Neural cell (in vitro differentiated cells): ENCODE data around the gene GSK3B. TPM values are rescaled to one million over a fixed set of nuclear protein-coding genes. Genes with fewer than 3 reads are reported as not detected.

Experiments
- H2AFZ ChIP-seq: fragments of 200-600, 300-800 bp; sonication (generic), shearing (Covaris generic); 2 replicates; pipeline ENCODE4 v1.6.0; 2014; ENCODE audit warnings: low read depth, mild to moderate bottlenecking, antibody characterized with exemption, low read length, moderate library complexity
- H3F3A ChIP-seq: fragments of 200-600 bp; shearing (Covaris generic); 2 replicates; pipeline ENCODE4 v1.6.1; 2016; ENCODE audit warnings: mild to moderate bottlenecking, moderate library complexity, mixed read lengths, antibody characterized with exemption, low read length; ENCODE audit not compliant: insufficient read depth, poor library complexity, severe bottlenecking
- H3K27ac ChIP-seq: fragments of 200-600, 300-800 bp; sonication (generic), shearing (Covaris generic); 2 replicates; pipeline ENCODE4 v1.5.1; 2014; ENCODE audit warnings: mild to moderate bottlenecking, low read length, moderate library complexity
- H3K27me3 ChIP-seq: fragments of 300-800, 200-600 bp; sonication (generic), shearing (Covaris generic); 2 replicates; pipeline ENCODE4 v1.6.0; 2014; ENCODE audit warnings: mild to moderate bottlenecking, low read depth, low read length, moderate library complexity; ENCODE audit not compliant: insufficient read depth
- H3K36me3 ChIP-seq: fragments of 300-800, 200-600 bp; sonication (generic), shearing (Covaris generic); 2 replicates; pipeline ENCODE4 v1.5.1; 2014; ENCODE audit warnings: mild to moderate bottlenecking, antibody characterized with exemption, low read length, moderate library complexity; ENCODE audit not compliant: insufficient read depth
- H3K4me2 ChIP-seq: fragments of 300-800, 200-600 bp; sonication (generic), shearing (Covaris generic); 2 replicates; pipeline ENCODE4 v1.6.0; 2014; ENCODE audit warnings: mild to moderate bottlenecking, low read length
- H3K4me3 ChIP-seq: fragments of 300-800, 200-600 bp; sonication (generic), shearing (Covaris generic); 2 replicates; pipeline ENCODE4 v1.5.1; 2014; ENCODE audit warnings: mild to moderate bottlenecking, low read length, moderate library complexity
- H3K79me2 ChIP-seq: fragments of 200-600 bp; shearing (Covaris generic); replicated peaks from 2 replicates; pipeline ENCODE4 v1.6.0; 2014; ENCODE audit warnings: mild to moderate bottlenecking, low read length, moderate library complexity; ENCODE audit not compliant: insufficient read depth
- H3K9ac ChIP-seq: fragments of 300-800, 200-600 bp; sonication (generic), shearing (Covaris generic); 2 replicates; pipeline ENCODE4 v1.6.1; 2016; ENCODE audit warnings: mild to moderate bottlenecking, low read length, mixed read lengths
- H3K9me2 ChIP-seq: fragments of 200-600 bp; shearing (Covaris generic); 2 replicates; pipeline ENCODE4 v1.6.1; 2016; ENCODE audit warnings: mild to moderate bottlenecking, low read length, mixed read lengths; ENCODE audit not compliant: insufficient read depth
- H3K9me3 ChIP-seq: fragments of 200-600, 300-800 bp; sonication (generic), shearing (Covaris generic); 2 replicates; pipeline ENCODE4 v1.6.1; 2016; ENCODE audit warnings: mild to moderate bottlenecking, mixed run types, low read length, moderate library complexity, mixed read lengths
- H4K20me1 ChIP-seq: fragments of 200-600 bp; shearing (Covaris generic); 2 replicates; pipeline ENCODE4 v1.6.1; 2016; ENCODE audit warnings: mild to moderate bottlenecking, mixed run types; ENCODE audit not compliant: insufficient read depth
- EP300 ChIP-seq: fragments of 450-650 bp; conservative IDR thresholded peaks from 2 replicates; pipeline ENCODE4 v1.6.1; 2014; ENCODE audit warnings: antibody characterized with exemption, mild to moderate bottlenecking, moderate library complexity; ENCODE audit not compliant: poor library complexity, severe bottlenecking
- EZH2 ChIP-seq: fragments of 200-600, 300-800 bp; shearing (Covaris generic), sonication (generic); IDR thresholded peaks from 2 replicates; pipeline ENCODE4 v1.6.1; 2014; ENCODE audit warnings: antibody characterized with exemption, low read length, borderline replicate concordance, mild to moderate bottlenecking; ENCODE audit not compliant: insufficient read depth, poor library complexity, severe bottlenecking
- MXI1 ChIP-seq: fragments of 450-650 bp; conservative IDR thresholded peaks from 2 replicates; pipeline ENCODE4 v1.6.1; 2014; ENCODE audit warnings: antibody characterized with exemption, mild to moderate bottlenecking; ENCODE audit not compliant: poor library complexity, severe bottlenecking
- POLR2AphosphoS5 ChIP-seq: IDR thresholded peaks from 2 replicates; pipeline ENCODE4 v1.6.1; 2012
- RAD21 ChIP-seq: fragments of 450-650 bp; conservative IDR thresholded peaks from 2 replicates; pipeline ENCODE4 v1.6.1; 2014; ENCODE audit warnings: antibody characterized with exemption, mild to moderate bottlenecking, moderate library complexity
- SMC3 ChIP-seq: fragments of 450-650 bp; conservative IDR thresholded peaks from 2 replicates; pipeline ENCODE4 v1.6.1; 2014; ENCODE audit warnings: antibody characterized with exemption, mild to moderate bottlenecking, moderate library complexity; ENCODE audit not compliant: poor library complexity
- TAF1 ChIP-seq: IDR thresholded peaks from 2 replicates; pipeline ENCODE4 v1.6.1; 2012; ENCODE audit warnings: low read depth
- polyA plus RNA-seq: library from polyadenylated mRNA; depleted of rRNA; stranded (reverse); fragments of >200 nt; gene quantifications from 2 replicates; pipeline ENCODE4 v1.2.3, GENCODE V29; 2014
- TF ChIP-seq, protein P1 (sequence below): fragments of 450-650 bp; IDR thresholded peaks from 2 replicates; pipeline ENCODE4 v1.5.1; 2014; ENCODE audit warnings: antibody characterized with exemption, mild to moderate bottlenecking, moderate library complexity; ENCODE audit not compliant: poor library complexity, severe bottlenecking
- TF ChIP-seq, protein P2 (sequence below): IDR thresholded peaks from 2 replicates; pipeline ENCODE4 v1.6.1; 2012; ENCODE audit warnings: borderline replicate concordance

The GSK3B gene
- polyA plus RNA-seq, 1 donor from 2014 or later: 48.5 TPM

DNA sequence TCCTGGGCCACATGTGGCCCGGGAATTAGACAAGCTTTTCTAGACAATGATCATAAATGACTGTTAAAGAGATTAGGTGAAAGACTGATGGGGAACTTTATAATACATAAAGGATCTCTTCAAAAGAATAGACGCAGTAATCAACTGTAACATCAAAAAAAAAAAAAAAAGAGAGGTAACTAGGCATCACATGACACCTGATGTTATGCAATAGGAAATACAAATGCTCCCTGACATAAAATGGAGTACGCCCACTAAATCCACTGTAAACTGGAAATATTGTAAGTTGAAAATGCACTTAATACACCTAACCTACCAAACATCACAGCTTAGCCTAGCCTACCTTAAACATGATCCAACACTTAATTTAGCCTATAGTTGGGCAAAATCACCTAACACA is 27.2 kb downstream of the GSK3B start:
- Histone ChIP-seq H3K79me2 (peaks cover 93% of the 10 kb centered on the region), H2AFZ (no peak overlapping the region), H3K9ac (no peak overlapping the region), H3K9me2 (no peaks in the 10 kb centered on the region), H3K27ac (no peak overlapping the region), H3K9me3 (no peaks in the 10 kb centered on the region), H3F3A (no peaks in the 10 kb centered on the region), H3K27me3 (no peaks in the 10 kb centered on the region), H3K4me3 (no peak overlapping the region), H3K36me3 (no peaks in the 10 kb centered on the region), H4K20me1 (peaks cover 7% of the 10 kb centered on the region), H3K4me2 (no peak overlapping the region)
- TF ChIP-seq TAF1 (no peak), EZH2 (no peak), SMC3 (no peak), MXI1 (no peak), RAD21 (no peak), POLR2AphosphoS5 (no peak), EP300 (no peak)
- TF ChIP-seq, protein P1, sequence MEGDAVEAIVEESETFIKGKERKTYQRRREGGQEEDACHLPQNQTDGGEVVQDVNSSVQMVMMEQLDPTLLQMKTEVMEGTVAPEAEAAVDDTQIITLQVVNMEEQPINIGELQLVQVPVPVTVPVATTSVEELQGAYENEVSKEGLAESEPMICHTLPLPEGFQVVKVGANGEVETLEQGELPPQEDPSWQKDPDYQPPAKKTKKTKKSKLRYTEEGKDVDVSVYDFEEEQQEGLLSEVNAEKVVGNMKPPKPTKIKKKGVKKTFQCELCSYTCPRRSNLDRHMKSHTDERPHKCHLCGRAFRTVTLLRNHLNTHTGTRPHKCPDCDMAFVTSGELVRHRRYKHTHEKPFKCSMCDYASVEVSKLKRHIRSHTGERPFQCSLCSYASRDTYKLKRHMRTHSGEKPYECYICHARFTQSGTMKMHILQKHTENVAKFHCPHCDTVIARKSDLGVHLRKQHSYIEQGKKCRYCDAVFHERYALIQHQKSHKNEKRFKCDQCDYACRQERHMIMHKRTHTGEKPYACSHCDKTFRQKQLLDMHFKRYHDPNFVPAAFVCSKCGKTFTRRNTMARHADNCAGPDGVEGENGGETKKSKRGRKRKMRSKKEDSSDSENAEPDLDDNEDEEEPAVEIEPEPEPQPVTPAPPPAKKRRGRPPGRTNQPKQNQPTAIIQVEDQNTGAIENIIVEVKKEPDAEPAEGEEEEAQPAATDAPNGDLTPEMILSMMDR: no peak
- TF ChIP-seq, protein P2, sequence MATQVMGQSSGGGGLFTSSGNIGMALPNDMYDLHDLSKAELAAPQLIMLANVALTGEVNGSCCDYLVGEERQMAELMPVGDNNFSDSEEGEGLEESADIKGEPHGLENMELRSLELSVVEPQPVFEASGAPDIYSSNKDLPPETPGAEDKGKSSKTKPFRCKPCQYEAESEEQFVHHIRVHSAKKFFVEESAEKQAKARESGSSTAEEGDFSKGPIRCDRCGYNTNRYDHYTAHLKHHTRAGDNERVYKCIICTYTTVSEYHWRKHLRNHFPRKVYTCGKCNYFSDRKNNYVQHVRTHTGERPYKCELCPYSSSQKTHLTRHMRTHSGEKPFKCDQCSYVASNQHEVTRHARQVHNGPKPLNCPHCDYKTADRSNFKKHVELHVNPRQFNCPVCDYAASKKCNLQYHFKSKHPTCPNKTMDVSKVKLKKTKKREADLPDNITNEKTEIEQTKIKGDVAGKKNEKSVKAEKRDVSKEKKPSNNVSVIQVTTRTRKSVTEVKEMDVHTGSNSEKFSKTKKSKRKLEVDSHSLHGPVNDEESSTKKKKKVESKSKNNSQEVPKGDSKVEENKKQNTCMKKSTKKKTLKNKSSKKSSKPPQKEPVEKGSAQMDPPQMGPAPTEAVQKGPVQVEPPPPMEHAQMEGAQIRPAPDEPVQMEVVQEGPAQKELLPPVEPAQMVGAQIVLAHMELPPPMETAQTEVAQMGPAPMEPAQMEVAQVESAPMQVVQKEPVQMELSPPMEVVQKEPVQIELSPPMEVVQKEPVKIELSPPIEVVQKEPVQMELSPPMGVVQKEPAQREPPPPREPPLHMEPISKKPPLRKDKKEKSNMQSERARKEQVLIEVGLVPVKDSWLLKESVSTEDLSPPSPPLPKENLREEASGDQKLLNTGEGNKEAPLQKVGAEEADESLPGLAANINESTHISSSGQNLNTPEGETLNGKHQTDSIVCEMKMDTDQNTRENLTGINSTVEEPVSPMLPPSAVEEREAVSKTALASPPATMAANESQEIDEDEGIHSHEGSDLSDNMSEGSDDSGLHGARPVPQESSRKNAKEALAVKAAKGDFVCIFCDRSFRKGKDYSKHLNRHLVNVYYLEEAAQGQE: no peak

DNA sequence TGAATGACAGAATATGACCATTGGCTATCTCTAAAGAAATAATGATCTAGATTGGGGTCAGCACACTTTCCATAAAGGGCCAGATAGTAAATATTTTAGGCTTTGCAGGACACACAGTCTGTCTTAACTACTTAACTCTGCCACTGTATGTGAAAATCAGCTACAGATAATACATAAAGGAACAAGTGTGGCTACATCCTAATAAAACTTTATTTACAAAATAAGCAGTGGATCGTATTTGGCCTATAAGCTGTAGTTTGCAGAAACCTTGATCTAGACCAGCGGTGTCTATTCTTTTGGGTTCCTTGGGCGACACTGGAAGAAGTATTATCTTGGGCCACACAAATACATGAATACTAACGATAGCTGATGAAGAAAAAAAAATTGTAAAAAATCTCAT is 27.6 kb downstream of the GSK3B start:
- Histone ChIP-seq H3K27me3 (no peaks in the 10 kb centered on the region), H3K79me2 (peaks cover 93% of the 10 kb centered on the region), H2AFZ (no peak overlapping the region), H3K9ac (no peak overlapping the region), H3K9me3 (no peaks in the 10 kb centered on the region), H4K20me1 (peaks cover 11% of the 10 kb centered on the region), H3K4me2 (no peak overlapping the region), H3K27ac (no peak overlapping the region), H3K4me3 (no peak overlapping the region), H3F3A (no peaks in the 10 kb centered on the region), H3K9me2 (no peaks in the 10 kb centered on the region), H3K36me3 (no peaks in the 10 kb centered on the region)
- TF ChIP-seq RAD21 (no peak), EP300 (no peak), EZH2 (no peak), TAF1 (no peak), POLR2AphosphoS5 (no peak), MXI1 (no peak), SMC3 (no peak)
- TF ChIP-seq, protein P1: no peak
- TF ChIP-seq, protein P2: no peak
